ENCODE results near the gene ALG14.

DNA sequence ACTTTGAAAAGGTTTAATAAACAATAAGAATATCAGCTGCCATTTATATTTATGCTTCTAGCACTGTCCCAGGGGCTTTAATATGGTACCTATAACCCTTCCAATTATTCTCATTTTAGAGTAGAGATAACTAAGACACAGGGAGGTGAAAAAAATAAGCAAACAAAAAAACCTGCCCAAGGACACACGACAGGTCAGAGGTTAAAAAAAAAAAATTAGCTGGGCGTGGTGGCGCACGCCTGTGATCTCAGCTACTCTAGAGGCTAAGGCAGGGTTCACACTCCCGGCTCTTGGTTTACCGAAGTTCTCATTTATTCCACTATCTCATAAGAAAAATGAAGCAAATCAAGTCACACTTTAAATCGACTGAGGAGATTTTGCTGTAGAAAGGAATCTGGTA lies 111.2 kb downstream of the ALG14 start:
- TF ChIP-seq, protein P1, sequence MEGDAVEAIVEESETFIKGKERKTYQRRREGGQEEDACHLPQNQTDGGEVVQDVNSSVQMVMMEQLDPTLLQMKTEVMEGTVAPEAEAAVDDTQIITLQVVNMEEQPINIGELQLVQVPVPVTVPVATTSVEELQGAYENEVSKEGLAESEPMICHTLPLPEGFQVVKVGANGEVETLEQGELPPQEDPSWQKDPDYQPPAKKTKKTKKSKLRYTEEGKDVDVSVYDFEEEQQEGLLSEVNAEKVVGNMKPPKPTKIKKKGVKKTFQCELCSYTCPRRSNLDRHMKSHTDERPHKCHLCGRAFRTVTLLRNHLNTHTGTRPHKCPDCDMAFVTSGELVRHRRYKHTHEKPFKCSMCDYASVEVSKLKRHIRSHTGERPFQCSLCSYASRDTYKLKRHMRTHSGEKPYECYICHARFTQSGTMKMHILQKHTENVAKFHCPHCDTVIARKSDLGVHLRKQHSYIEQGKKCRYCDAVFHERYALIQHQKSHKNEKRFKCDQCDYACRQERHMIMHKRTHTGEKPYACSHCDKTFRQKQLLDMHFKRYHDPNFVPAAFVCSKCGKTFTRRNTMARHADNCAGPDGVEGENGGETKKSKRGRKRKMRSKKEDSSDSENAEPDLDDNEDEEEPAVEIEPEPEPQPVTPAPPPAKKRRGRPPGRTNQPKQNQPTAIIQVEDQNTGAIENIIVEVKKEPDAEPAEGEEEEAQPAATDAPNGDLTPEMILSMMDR (IDR thresholded peaks at IDR 0.05; ENCODE audit: low read depth, low read length, missing input control) = no peak
- TF ChIP-seq RAD21 (IDR thresholded peaks at IDR 0.05) (peak in 1 of 2 donors; percentile 17), TAF1 (conservative IDR thresholded peaks at IDR 0.05) (no peak)
- TF ChIP-seq, protein P2, sequence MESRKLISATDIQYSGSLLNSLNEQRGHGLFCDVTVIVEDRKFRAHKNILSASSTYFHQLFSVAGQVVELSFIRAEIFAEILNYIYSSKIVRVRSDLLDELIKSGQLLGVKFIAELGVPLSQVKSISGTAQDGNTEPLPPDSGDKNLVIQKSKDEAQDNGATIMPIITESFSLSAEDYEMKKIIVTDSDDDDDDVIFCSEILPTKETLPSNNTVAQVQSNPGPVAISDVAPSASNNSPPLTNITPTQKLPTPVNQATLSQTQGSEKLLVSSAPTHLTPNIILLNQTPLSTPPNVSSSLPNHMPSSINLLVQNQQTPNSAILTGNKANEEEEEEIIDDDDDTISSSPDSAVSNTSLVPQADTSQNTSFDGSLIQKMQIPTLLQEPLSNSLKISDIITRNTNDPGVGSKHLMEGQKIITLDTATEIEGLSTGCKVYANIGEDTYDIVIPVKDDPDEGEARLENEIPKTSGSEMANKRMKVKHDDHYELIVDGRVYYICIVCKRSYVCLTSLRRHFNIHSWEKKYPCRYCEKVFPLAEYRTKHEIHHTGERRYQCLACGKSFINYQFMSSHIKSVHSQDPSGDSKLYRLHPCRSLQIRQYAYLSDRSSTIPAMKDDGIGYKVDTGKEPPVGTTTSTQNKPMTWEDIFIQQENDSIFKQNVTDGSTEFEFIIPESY (IDR thresholded peaks at IDR 0.05) = no peak
- TF ChIP-seq, protein P3, sequence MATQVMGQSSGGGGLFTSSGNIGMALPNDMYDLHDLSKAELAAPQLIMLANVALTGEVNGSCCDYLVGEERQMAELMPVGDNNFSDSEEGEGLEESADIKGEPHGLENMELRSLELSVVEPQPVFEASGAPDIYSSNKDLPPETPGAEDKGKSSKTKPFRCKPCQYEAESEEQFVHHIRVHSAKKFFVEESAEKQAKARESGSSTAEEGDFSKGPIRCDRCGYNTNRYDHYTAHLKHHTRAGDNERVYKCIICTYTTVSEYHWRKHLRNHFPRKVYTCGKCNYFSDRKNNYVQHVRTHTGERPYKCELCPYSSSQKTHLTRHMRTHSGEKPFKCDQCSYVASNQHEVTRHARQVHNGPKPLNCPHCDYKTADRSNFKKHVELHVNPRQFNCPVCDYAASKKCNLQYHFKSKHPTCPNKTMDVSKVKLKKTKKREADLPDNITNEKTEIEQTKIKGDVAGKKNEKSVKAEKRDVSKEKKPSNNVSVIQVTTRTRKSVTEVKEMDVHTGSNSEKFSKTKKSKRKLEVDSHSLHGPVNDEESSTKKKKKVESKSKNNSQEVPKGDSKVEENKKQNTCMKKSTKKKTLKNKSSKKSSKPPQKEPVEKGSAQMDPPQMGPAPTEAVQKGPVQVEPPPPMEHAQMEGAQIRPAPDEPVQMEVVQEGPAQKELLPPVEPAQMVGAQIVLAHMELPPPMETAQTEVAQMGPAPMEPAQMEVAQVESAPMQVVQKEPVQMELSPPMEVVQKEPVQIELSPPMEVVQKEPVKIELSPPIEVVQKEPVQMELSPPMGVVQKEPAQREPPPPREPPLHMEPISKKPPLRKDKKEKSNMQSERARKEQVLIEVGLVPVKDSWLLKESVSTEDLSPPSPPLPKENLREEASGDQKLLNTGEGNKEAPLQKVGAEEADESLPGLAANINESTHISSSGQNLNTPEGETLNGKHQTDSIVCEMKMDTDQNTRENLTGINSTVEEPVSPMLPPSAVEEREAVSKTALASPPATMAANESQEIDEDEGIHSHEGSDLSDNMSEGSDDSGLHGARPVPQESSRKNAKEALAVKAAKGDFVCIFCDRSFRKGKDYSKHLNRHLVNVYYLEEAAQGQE (IDR thresholded peaks at IDR 0.05) = no peak
